GM19395 (cell line): Measurements from ENCODE around the gene PDE7B.

Experiments
- ATAC-seq: cut with Tn5 transposase; IDR thresholded peaks from one replicate; pipeline ENCODE4 v1.9.1; 2021; ENCODE audit warnings: mild to moderate bottlenecking, moderate library complexity; ENCODE audit not compliant: unreplicated experiment

The PDE7B gene

DNA sequence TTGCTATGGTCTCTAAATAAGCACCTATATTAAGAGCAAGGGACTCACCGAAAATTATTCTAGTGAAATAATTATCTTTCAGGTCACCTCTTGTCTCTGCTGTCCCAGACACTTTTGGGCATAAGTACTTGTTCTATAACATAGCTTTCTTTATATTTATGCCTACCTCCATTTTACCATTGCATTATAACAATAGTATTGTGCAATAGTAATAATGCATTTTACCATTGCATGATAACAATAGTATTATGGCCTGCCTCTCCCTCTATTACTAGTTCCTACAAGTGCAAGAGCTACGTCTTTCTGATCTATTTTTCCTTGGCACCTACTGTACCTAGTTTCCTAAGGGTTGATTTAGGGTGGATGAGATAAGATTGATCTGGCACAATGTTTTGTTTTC, 169.2 kb downstream of the PDE7B start:
- no peak for ATAC-seq

DNA sequence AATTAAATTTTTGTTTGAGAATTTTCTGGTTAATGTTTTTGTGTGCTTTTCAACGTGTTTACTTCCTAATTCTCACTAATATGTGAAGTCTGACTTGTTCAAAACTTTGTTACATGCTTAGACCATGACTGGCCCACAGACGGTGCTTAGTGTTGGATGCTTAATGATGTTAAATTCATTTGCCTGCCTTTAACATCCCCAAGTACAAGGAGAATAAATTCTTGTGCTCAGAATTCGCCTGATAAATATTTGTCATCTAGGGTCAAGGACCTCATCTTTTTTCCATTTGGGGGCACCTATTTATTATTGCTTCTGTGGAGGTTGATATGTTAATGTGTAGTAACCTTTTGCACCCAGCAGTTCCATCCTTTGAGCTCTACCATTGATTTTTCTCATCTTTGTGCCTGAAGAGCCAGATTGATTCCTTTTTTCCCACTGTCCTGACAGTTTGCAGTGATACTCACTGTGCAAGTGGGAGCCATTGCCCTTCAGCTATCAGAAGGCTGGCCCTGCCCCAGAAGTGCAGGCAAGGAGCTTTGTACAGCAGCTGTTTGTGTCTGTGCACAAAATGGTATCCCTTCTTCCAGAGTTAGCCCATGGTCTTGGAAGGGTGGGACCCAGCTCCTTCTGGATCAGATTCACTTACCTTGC, 170.8 kb downstream of the PDE7B start:
- no peak for ATAC-seq

DNA sequence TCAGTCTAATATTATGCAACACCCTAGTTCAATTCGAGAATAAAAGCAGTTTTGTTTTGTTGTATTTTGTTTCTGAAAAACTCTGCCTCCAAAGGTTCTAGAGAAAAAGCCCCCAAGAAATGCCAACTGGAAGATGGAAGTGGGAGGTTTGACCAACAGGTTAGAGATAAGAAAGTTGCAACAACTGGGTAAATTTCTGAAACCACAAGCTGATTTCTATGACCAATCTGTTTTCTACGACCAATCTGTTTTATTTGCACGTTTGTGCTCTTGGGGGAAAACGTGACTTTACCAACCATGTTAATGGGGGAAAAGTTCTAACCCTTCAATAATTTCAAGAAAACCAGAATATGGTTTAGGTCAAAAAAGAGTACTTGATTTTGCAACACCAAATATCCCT, 173.2 kb downstream of the PDE7B start:
- no peak for ATAC-seq

DNA sequence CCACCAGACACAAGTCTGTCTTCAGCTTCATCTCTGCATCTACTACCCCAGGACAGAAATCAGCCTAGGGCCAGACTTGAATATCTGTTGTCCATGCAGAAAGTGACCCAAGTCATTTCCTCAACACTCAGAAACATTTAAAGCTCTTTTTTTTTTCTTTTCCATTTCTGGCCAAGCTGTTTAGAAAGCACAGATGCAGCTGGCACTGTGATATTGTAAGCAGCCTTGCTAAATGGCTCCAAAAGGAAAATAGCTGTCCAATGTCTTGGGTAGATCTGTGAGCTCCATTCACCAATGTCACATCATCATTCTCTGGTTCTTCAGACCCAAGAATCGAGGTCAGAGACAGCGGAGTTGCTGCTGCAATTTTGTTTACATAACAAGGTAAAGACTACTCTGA, 174.2 kb downstream of the PDE7B start:
- no peak for ATAC-seq

DNA sequence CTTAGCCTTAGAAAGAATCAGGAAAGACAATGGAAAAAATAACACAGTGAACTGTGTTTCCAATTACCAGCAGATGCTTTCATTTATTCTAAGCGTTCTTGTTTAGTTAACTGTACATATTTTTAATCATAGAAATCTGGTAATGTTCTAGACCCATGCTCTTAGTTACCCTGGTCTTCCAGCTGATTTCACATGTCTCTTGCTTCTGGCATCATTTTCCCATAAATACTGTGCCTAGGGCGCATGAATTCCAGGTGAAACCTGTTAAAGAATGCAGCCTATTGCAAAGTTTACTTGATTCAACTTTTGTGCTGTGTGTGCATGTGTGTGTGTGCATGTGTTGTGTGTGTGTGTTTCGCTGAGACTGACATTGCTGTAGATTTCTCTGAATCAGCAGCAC, 178.6 kb downstream of the PDE7B start:
- ATAC-seq, result no peak

DNA sequence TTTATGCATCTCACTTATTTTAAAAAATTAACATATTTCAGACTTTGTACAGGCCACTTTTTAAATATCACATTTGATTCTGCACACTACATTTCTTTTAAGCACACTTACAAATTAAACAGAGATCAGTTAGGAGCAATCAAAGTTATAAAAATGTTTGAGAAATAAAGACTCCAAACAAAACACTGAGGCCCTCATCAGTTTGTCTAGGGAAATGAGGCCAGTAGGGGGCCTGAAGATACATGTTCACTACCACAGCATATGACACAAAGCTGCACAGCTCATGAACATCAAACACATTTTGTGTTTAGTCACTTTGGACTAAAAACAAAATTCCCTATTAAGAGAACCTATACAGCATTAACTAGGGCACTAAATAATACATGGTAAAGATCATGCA, 180.5 kb downstream of the PDE7B start:
- no peak for ATAC-seq

DNA sequence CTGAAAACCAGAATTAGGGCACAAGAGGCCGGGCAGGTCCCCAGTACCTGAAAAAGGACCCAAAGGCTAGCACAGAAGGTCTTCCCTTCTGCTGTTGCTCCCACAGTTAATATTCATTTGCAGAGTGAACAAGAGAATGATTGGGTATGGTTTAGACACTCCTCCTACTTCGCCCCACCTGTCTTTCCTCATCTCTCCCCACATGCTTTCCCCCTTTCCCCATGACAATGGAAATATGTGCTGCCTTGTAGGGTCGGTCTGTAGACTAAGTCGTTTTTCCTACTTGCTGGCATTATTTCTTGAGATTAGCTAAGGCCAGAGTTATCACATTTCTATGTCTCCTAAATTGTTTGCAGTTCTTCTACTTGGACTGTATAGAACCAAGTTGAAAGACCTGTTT, 181.9 kb downstream of the PDE7B start:
- ATAC-seq, result no peak

DNA sequence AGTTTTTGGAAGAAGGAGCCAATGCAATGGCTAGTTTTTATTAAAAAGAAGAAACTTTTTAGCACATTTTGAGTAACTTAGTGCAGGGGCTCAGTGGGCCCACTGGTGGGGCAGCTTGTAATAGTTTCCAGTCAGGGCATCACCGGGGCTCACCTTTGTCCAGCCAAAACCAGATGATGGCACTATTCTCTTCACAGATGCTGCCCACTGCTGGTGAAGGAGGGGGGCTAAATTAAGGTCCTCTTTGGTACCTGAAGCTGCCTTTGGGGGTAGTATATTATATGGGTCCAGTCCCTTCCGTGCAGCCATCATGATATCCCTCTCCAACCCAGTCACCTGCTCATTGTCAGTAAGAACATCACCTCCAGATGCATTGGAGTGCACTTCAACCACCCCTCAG, 182.9 kb downstream of the PDE7B start:
- ATAC-seq, result no peak

GRCh38 chr6:136035378-136036070, 184.0 kb downstream of the PDE7B start:
- ATAC-seq, result no peak

GRCh38 chr6:136036071-136036380, 184.5 kb downstream of the PDE7B start:
- no peak for ATAC-seq

- ATAC-seq, result no peak
These were observed 185.1 kb downstream of the PDE7B start for GRCh38 chr6:136036601-136037000.

DNA sequence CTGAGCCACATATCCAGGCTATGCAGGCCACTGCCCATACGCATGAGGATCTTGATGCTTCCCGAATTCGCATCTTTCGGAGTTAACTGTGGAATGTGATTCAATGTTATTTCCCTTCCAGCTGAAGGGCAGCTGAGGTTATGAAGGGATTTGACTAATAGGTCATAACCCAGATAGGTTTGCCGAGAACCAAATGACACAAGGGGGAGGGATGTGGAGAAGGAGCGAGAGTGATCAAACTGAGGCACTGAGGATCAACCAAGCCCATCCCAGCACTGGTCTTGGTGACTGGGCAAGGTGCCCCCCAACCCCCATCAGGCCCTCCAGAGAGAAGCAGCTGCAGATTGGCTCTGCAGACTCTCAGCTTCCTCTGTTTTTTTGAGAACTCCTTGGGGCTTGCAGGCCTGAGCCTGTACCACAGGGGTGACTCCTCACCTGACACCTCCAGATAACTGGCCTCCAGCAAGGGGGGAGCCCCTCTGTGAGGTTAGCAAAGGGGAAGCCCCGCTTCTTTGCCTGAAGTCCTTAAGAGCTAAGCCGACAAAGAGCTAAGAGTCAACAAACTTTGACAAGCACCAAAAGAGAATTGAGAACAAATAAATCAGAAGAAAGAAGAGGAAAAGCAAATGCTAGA, 185.9 kb downstream of the PDE7B start:
- ATAC-seq, result peak; percentile 50

- ATAC-seq, result no peak
These were observed 186.5 kb downstream of the PDE7B start for GRCh38 chr6:136037876-136038460.

- ATAC-seq, result no peak
These were observed 187.0 kb downstream of the PDE7B start for GRCh38 chr6:136038531-136038930.

DNA sequence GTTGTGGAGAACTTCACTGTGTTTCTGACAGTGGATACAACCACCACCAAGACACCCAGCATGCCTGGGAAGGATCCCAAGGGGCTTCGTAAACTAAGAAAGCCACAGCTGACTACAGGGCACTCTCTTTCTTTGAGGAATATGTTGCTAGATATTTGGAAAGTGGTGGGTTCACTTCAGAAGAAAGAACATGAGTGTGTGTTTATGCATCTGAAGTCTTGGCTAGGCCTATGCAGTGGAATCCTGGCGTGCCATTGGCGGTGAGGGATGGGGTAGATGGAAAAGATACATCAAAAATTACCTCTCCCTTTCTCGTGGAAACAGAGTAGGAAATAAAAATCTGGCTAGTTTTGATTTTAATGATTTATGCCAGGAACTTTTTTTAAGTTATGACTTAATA, 187.7 kb downstream of the PDE7B start:
- no peak for ATAC-seq

DNA sequence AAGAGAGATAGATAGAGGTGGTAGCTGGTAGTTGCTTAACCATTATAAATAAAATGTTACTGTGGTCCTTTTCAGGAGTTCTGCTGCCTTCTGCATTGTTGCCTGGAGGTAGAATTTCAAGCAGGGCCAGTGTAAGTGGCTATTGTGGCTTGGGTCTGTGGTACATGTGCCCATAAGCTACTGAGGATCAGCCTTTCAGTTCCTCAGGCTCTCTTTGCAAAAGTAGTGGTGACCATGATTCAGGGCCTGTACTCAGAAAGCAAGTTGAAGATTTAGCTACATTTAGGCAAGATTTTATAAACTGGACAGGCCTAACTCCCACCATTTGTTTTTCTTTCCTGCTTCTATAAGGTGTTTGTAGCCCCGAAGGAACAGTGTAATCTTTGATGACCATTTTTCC, 199.0 kb downstream of the PDE7B start:
- no peak for ATAC-seq

GRCh38 chr6:136051140-136051775, 199.8 kb downstream of the PDE7B start:
- no peak for ATAC-seq

- ATAC-seq, result no peak
These were observed 200.5 kb downstream of the PDE7B start for GRCh38 chr6:136052031-136052430.

GRCh38 chr6:136058852-136059251, 207.4 kb downstream of the PDE7B start:
- no peak for ATAC-seq

GRCh38 chr6:136059308-136059707, 207.8 kb downstream of the PDE7B start:
- no peak for ATAC-seq

GRCh38 chr6:136060052-136060451, 208.6 kb downstream of the PDE7B start:
- no peak for ATAC-seq

- no peak for ATAC-seq
These were observed 209.3 kb downstream of the PDE7B start for GRCh38 chr6:136060759-136061158.
